C4-2B (cell line): ENCODE measurements around the gene CCT6A.

Source experiments
- ZFX ChIP-seq: fragments of 450-650 bp; IDR thresholded peaks from 2 replicates; pipeline ENCODE4 v1.6.1; 2017
- TF ChIP-seq, protein P1 (sequence below): fragments of 450-650 bp; conservative IDR thresholded peaks from 2 replicates; pipeline ENCODE4 v1.5.1; 2017; ENCODE audit warnings: mild to moderate bottlenecking

DNA sequence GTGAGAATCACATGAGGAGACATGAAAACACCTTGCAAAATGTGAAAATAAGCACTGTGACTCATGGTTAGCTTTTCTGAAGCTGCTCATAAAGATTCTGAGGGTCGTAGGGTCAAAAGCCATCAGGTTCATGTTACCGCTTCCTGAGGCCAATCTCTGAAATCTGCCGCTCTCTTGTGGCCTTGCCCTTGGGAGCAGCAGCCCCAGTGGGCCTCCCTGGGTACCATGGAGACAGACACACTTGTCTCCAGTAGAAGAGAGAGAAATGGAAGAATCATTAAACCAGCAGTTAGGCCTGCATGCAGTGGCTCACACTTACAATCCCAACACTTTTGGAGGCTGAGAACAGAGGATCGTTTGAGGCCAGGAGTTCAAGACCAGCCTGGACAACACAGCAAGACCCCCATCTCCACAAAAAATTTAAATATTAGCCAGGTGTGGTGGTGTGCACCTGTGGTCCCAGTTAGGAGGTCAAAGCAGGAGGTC lies 44.4 kb upstream of the CCT6A start:
- TF ChIP-seq, protein P1, sequence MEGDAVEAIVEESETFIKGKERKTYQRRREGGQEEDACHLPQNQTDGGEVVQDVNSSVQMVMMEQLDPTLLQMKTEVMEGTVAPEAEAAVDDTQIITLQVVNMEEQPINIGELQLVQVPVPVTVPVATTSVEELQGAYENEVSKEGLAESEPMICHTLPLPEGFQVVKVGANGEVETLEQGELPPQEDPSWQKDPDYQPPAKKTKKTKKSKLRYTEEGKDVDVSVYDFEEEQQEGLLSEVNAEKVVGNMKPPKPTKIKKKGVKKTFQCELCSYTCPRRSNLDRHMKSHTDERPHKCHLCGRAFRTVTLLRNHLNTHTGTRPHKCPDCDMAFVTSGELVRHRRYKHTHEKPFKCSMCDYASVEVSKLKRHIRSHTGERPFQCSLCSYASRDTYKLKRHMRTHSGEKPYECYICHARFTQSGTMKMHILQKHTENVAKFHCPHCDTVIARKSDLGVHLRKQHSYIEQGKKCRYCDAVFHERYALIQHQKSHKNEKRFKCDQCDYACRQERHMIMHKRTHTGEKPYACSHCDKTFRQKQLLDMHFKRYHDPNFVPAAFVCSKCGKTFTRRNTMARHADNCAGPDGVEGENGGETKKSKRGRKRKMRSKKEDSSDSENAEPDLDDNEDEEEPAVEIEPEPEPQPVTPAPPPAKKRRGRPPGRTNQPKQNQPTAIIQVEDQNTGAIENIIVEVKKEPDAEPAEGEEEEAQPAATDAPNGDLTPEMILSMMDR = no peak
- no peak for TF ChIP-seq ZFX
